Neural progenitor cell (in vitro differentiated cells): ENCODE measurements around the gene MYO1E. TPM values are rescaled to one million over a fixed set of nuclear protein-coding genes. Genes with fewer than 3 reads are reported as not detected.
A peak's percentile ranks its signal among the peaks of the same experiment; 100 is the strongest.

Source experiments
- DNase-seq: peaks from one replicate; pipeline ENCODE4 v3.0.0-alpha.2; 2016; ENCODE audit warnings: low spot score
- H2AFZ ChIP-seq: fragments of 200-600 bp; sonication (generic); replicated peaks from 2 replicates; pipeline ENCODE4 v1.6.1; 2016; ENCODE audit warnings: antibody characterized with exemption
- H3F3A ChIP-seq: fragments of 200-600 bp; sonication (generic); 2 replicates; pipeline ENCODE4 v1.6.1; 2016; ENCODE audit warnings: antibody characterized with exemption, low read depth
- H3K27ac ChIP-seq: fragments of 200-600 bp; sonication (generic); 2 replicates; pipeline ENCODE4 v1.5.1; 2016; ENCODE audit warnings: mild to moderate bottlenecking
- H3K27me3 ChIP-seq: fragments of 200-600 bp; sonication (generic); 2 replicates; pipeline ENCODE4 v1.6.1; 2016; ENCODE audit warnings: mild to moderate bottlenecking, moderate library complexity
- H3K36me3 ChIP-seq: fragments of 200-600 bp; sonication (generic); 2 replicates; pipeline ENCODE4 v1.5.1; 2016
- H3K4me1 ChIP-seq: fragments of 200-600 bp; sonication (generic); 2 replicates; pipeline ENCODE4 v1.6.1; 2016; ENCODE audit warnings: mixed run types
- H3K4me2 ChIP-seq: fragments of 200-600 bp; sonication (generic); 2 replicates; pipeline ENCODE4 v1.6.1; 2016
- H3K4me3 ChIP-seq: fragments of 200-600 bp; sonication (generic); 2 replicates; pipeline ENCODE4 v1.5.1; 2016
- H3K79me2 ChIP-seq: fragments of 200-600 bp; sonication (generic); 2 replicates; pipeline ENCODE4 v1.6.1; 2016; ENCODE audit warnings: low read depth
- H3K9ac ChIP-seq: fragments of 200-600 bp; sonication (generic); 2 replicates; pipeline ENCODE4 v1.6.1; 2016
- H3K9me3 ChIP-seq: fragments of 200-600 bp; sonication (generic); 2 replicates; pipeline ENCODE4 v1.5.1; 2016; ENCODE audit warnings: low read depth
- H4K20me1 ChIP-seq: fragments of 200-600 bp; sonication (generic); 2 replicates; pipeline ENCODE4 v1.6.1; 2016; ENCODE audit warnings: low read depth
- H3K27ac Mint-ChIP-seq: 3 replicates; pipeline ENCODE4 v1.8.0; 2021; ENCODE audit warnings: mixed read lengths
- H3K27me3 Mint-ChIP-seq: 2 replicates; pipeline ENCODE4 v1.8.0; 2022; ENCODE audit warnings: low read depth, mild to moderate bottlenecking, inconsistent platforms, moderate library complexity, mixed read lengths; ENCODE audit not compliant: insufficient read depth
- H3K36me3 Mint-ChIP-seq: 3 replicates; pipeline ENCODE4 v1.8.0; 2021; ENCODE audit warnings: mixed read lengths
- H3K4me1 Mint-ChIP-seq: 3 replicates; pipeline ENCODE4 v1.8.0; 2021; ENCODE audit warnings: mixed read lengths
- H3K4me3 Mint-ChIP-seq: 3 replicates; pipeline ENCODE4 v1.8.0; 2021; ENCODE audit warnings: mild to moderate bottlenecking, moderate library complexity, mixed read lengths
- H3K9me3 Mint-ChIP-seq: 3 replicates; pipeline ENCODE4 v1.8.0; 2020; ENCODE audit warnings: mixed read lengths
- CTCF ChIP-seq: fragments of 200-600 bp; sonication (generic); IDR thresholded peaks from 2 replicates; pipeline ENCODE4 v1.5.1; 2017; ENCODE audit warnings: antibody characterized with exemption, mild to moderate bottlenecking
- EZH2 ChIP-seq: fragments of 200-600 bp; sonication (generic); IDR thresholded peaks from 2 replicates; pipeline ENCODE4 v1.6.1; 2017; ENCODE audit warnings: antibody characterized with exemption, mild to moderate bottlenecking, moderate library complexity
- EZH2phosphoT487 ChIP-seq: fragments of 200-600 bp; sonication (generic); IDR thresholded peaks from 2 replicates; pipeline ENCODE4 v1.6.1; 2017; ENCODE audit warnings: antibody characterized with exemption
- total RNA-seq: library from RNA; depleted of rRNA; stranded (reverse); fragments of >200 nt; gene quantifications from 2 replicates; pipeline ENCODE4 v1.2.3, GENCODE V29; 2015; ENCODE audit warnings: low replicate concordance

Gene MYO1E
- total RNA-seq, 1 donor from 2014 or later, result 49.7 TPM

- Mint-ChIP-seq H3K27me3 (peaks cover 5% of the 10 kb centered on the region), H3K36me3 (peaks cover 14% of the 10 kb centered on the region)
Observed at GRCh38 chr15:59157840-59158700, 214.6 kb downstream of the MYO1E start.

GRCh38 chr15:59157396-59157795 lies 215.3 kb downstream of the MYO1E start:
- H3K36me3 ChIP-seq, result no peaks in the 10 kb centered on the region

More at GRCh38 chr15:59157840-59158700, 214.6 kb downstream of the MYO1E start:
- Histone ChIP-seq H2AFZ (no peak overlapping the region), H3K4me2 (no peak overlapping the region), H3K9me3 (no peaks in the 10 kb centered on the region), H3K27me3 (no peaks in the 10 kb centered on the region), H3K79me2 (no peaks in the 10 kb centered on the region), H3K4me1 (peaks cover 8% of the 10 kb centered on the region), H3K27ac (no peak overlapping the region), H3K9ac (no peak overlapping the region), H3K4me3 (no peak overlapping the region), H3F3A (no peaks in the 10 kb centered on the region), H3K36me3 (no peaks in the 10 kb centered on the region), H4K20me1 (no peaks in the 10 kb centered on the region)
- Mint-ChIP-seq H3K4me1 (peaks cover 5% of the 10 kb centered on the region), H3K9me3 (no peaks in the 10 kb centered on the region), H3K4me3 (no peak overlapping the region), H3K27ac (no peak overlapping the region)
- no peak for DNase-seq
- TF ChIP-seq CTCF (no peak), EZH2 (no peak), EZH2phosphoT487 (no peak)

GRCh38 chr15:59155431-59155830 lies 217.2 kb downstream of the MYO1E start:
- Histone ChIP-seq H3K36me3 (no peaks in the 10 kb centered on the region), H3K4me1 (peaks cover 8% of the 10 kb centered on the region), H3K27me3 (no peaks in the 10 kb centered on the region), H3K9me3 (no peaks in the 10 kb centered on the region), H4K20me1 (no peaks in the 10 kb centered on the region), H2AFZ (no peak overlapping the region), H3K9ac (no peak overlapping the region), H3K79me2 (no peaks in the 10 kb centered on the region), H3K4me3 (no peak overlapping the region), H3K27ac (no peak overlapping the region), H3F3A (no peaks in the 10 kb centered on the region), H3K4me2 (no peak overlapping the region)
- Mint-ChIP-seq H3K4me1 (peaks cover 5% of the 10 kb centered on the region), H3K4me3 (no peak overlapping the region), H3K27ac (peak overlapping the region; percentile 72), H3K9me3 (no peaks in the 10 kb centered on the region), H3K27me3 (peaks cover 6% of the 10 kb centered on the region), H3K36me3 (peaks cover 27% of the 10 kb centered on the region)
- peak; percentile 10 for DNase-seq
- no peak for TF ChIP-seq EZH2phosphoT487
- TF ChIP-seq EZH2, result no peak
- TF ChIP-seq CTCF, result no peak

More at GRCh38 chr15:59157396-59157795, 215.3 kb downstream of the MYO1E start:
- no peak overlapping the region for H3K27ac ChIP-seq
- H3K4me1 ChIP-seq, result peaks cover 8% of the 10 kb centered on the region
- H3K9ac ChIP-seq, result no peak overlapping the region
- H3F3A ChIP-seq, result no peaks in the 10 kb centered on the region
- no peak overlapping the region for H3K4me3 ChIP-seq
- no peak overlapping the region for H3K4me2 ChIP-seq
- Mint-ChIP-seq H3K27ac (no peak overlapping the region), H3K4me3 (no peak overlapping the region), H3K9me3 (no peaks in the 10 kb centered on the region), H3K36me3 (peaks cover 19% of the 10 kb centered on the region), H3K27me3 (peaks cover 6% of the 10 kb centered on the region), H3K4me1 (peaks cover 5% of the 10 kb centered on the region)
- no peaks in the 10 kb centered on the region for H3K79me2 ChIP-seq
- no peak for TF ChIP-seq CTCF
- no peak for TF ChIP-seq EZH2
- no peaks in the 10 kb centered on the region for H3K27me3 ChIP-seq
- no peaks in the 10 kb centered on the region for H3K9me3 ChIP-seq
- DNase-seq, result no peak
- no peaks in the 10 kb centered on the region for H4K20me1 ChIP-seq
- no peak overlapping the region for H2AFZ ChIP-seq
